Tibial artery (tissue), 4 donors: ENCODE data around the gene MAB21L4.
A peak's percentile ranks its signal among the peaks of the same experiment; 100 is the strongest.

Experiments
- DNase-seq, 2 donors: peaks; one replicate each; pipeline ENCODE4 v3.0.0-alpha.2; 2019
- H3K27ac ChIP-seq, 2 donors: fragments of 200-600 bp; sonication (generic) in 1 of 2; 1 replicate in 1 of 2; 2 replicates in 1 of 2; pipeline ENCODE4 v1.5.1; 2018 to 2019; ENCODE audit warnings: mild to moderate bottlenecking in 1 of 2
- H3K27me3 ChIP-seq, 2 donors: fragments of 200-600 bp; sonication (generic) in 1 of 2; one replicate each; pipeline versions ENCODE4 v1.5.1 to v1.6.0; 2016 to 2019
- H3K36me3 ChIP-seq, 3 donors: fragments of 200-600 bp; sonication (generic) in 2 of 3; one replicate each; pipeline ENCODE4 v1.5.1; 2016 to 2019; ENCODE audit warnings: mild to moderate bottlenecking in 2 of 3
- H3K4me1 ChIP-seq, 4 donors: fragments of 200-600 bp; sonication (generic) in 2 of 4; 1 replicate in 3 of 4; 2 replicates in 1 of 4; pipeline ENCODE4 v1.5.1; 2016 to 2019
- H3K4me3 ChIP-seq, 2 donors: fragments of 200-600 bp; sonication (generic) in 1 of 2; 1 replicate in 1 of 2; 2 replicates in 1 of 2; pipeline ENCODE4 v1.5.1; 2018 to 2019; ENCODE audit warnings: mild to moderate bottlenecking in 2 of 2
- H3K9me3 ChIP-seq, 3 donors: fragments of 200-600 bp; sonication (generic) in 1 of 3; one replicate each; pipeline ENCODE4 v1.5.1; 2016 to 2019
- CTCF ChIP-seq, 2 experiments: fragments of 200-600 bp in 1 of 2; fragments of 450-650 bp in 1 of 2; IDR thresholded peaks; one replicate each; pipeline ENCODE4 v1.5.1; 2017 to 2019; ENCODE audit warnings: antibody characterized with exemption in 2 of 2, mild to moderate bottlenecking in 1 of 2, moderate library complexity in 1 of 2
- intact Hi-C: fragments of 100-400 bp; cut with DNase I; formaldehyde crosslinking; loops from one replicate; pipeline ENCODE4 v1.15.0; 2023; ENCODE audit warnings: low total_unique reads

MAB21L4 gene

GRCh38 chr2:240921311-240921994 lies 25.5 kb upstream of the MAB21L4 start:
- Histone ChIP-seq H3K9me3 (no peaks in the 10 kb centered on the region), H3K27me3 (peaks cover 0 to 47% of the 10 kb centered on the region in 2 donors), H3K27ac (peak overlapping the region; percentile 37 to 42), H3K36me3 (no peaks in the 10 kb centered on the region), H3K4me3 (no peak overlapping the region), H3K4me1 (peaks cover 0 to 21% (median 11%) of the 10 kb centered on the region in 4 donors)
- intact Hi-C loops: no loop called here
- no peak for TF ChIP-seq CTCF (IDR thresholded peaks at IDR 0.05)
- peak; percentile 76 to 86 for DNase-seq

- Histone ChIP-seq H3K36me3 (no peaks in the 10 kb centered on the region), H3K27ac (peak overlapping the region; percentile 37 to 42), H3K9me3 (no peaks in the 10 kb centered on the region), H3K4me1 (peaks cover 0 to 27% (median 16%) of the 10 kb centered on the region in 4 donors), H3K4me3 (no peak overlapping the region), H3K27me3 (peaks cover 0 to 54% of the 10 kb centered on the region in 2 donors)
- no peak for TF ChIP-seq CTCF (IDR thresholded peaks at IDR 0.05)
- intact Hi-C loops: no loop called here
- peak; percentile 19 to 63 for DNase-seq
Observed at GRCh38 chr2:240920783-240921231, 24.9 kb upstream of the MAB21L4 start.

- peak; percentile 13 to 58 for DNase-seq
- intact Hi-C loops: no loop called here
- peaks cover 0 to 61% of the 10 kb centered on the region in 2 donors for H3K27me3 ChIP-seq
- H3K4me1 ChIP-seq: peaks cover 0 to 30% (median 18%) of the 10 kb centered on the region in 4 donors
- TF ChIP-seq CTCF (IDR thresholded peaks at IDR 0.05): no peak
- no peaks in the 10 kb centered on the region for H3K9me3 ChIP-seq
- H3K36me3 ChIP-seq: no peaks in the 10 kb centered on the region
- H3K27ac ChIP-seq: no peak overlapping the region
- no peak overlapping the region for H3K4me3 ChIP-seq
Observed at GRCh38 chr2:240919786-240920782, 24.1 kb upstream of the MAB21L4 start.

- peak; percentile 18 to 61 for DNase-seq
Observed at GRCh38 chr2:240919161-240919781, 23.3 kb upstream of the MAB21L4 start.

More at GRCh38 chr2:240919161-240919781, 23.3 kb upstream of the MAB21L4 start:
- no peak for TF ChIP-seq CTCF (IDR thresholded peaks at IDR 0.05)
- H3K9me3 ChIP-seq: no peaks in the 10 kb centered on the region
- H3K4me1 ChIP-seq: peaks cover 0 to 35% (median 22%) of the 10 kb centered on the region in 4 donors
- intact Hi-C loops: no loop called here
- H3K36me3 ChIP-seq: no peaks in the 10 kb centered on the region
- H3K27ac ChIP-seq: no peak overlapping the region
- H3K4me3 ChIP-seq: no peak overlapping the region
- H3K27me3 ChIP-seq: peaks cover 0 to 69% of the 10 kb centered on the region in 2 donors
